GM23338 (cell line): ENCODE data around the gene RMND5B. TPM values are rescaled to one million over a fixed set of nuclear protein-coding genes. Genes with fewer than 3 reads are reported as not detected.
A peak's percentile ranks its signal among the peaks of the same experiment; 100 is the strongest.

Experiments used
- ATAC-seq: fragments of 200-7000 bp; cut with Tn5 transposase; 3 replicates; pipeline ENCODE4 v1.9.1; 2020
- DNase-seq: peaks from one replicate; pipeline ENCODE4 v3.0.0-alpha.2; 2015; ENCODE audit warnings: low spot score
- H2AFZ ChIP-seq: fragments of 200-600 bp; sonication (generic); 2 replicates; pipeline ENCODE4 v1.8.0; 2016; ENCODE audit warnings: antibody characterized with exemption, mild to moderate bottlenecking, moderate library complexity
- H3F3A ChIP-seq: fragments of 200-600 bp; sonication (generic); replicated peaks from 2 replicates; pipeline ENCODE4 v1.8.0; 2017; ENCODE audit warnings: antibody characterized with exemption, mixed run types, low read depth
- H3K27ac ChIP-seq: fragments of 200-600 bp; sonication (generic); 2 replicates; pipeline ENCODE4 v1.6.1; 2016; ENCODE audit warnings: low read depth
- H3K27me3 ChIP-seq: fragments of 200-600 bp; sonication (generic); 2 replicates; pipeline ENCODE4 v1.8.0; 2016; ENCODE audit warnings: mild to moderate bottlenecking, mixed run types, moderate library complexity; ENCODE audit not compliant: insufficient read depth
- H3K36me3 ChIP-seq: fragments of 200-600 bp; sonication (generic); 2 replicates; pipeline ENCODE4 v1.8.0; 2016; ENCODE audit warnings: mild to moderate bottlenecking; ENCODE audit not compliant: insufficient read depth
- H3K4me1 ChIP-seq: fragments of 200-600 bp; sonication (generic); 2 replicates; pipeline ENCODE4 v1.8.0; 2016; ENCODE audit warnings: mild to moderate bottlenecking, moderate library complexity; ENCODE audit not compliant: insufficient read depth
- H3K4me2 ChIP-seq: fragments of 200-600 bp; sonication (generic); 2 replicates; pipeline ENCODE4 v1.7.1; 2017; ENCODE audit warnings: mixed run types
- H3K4me3 ChIP-seq: fragments of 200-600 bp; sonication (generic); 2 replicates; pipeline ENCODE4 v1.6.1; 2016; ENCODE audit warnings: mixed run types
- H3K79me2 ChIP-seq: fragments of 200-600 bp; sonication (generic); replicated peaks from 2 replicates; pipeline ENCODE4 v1.8.0; 2017; ENCODE audit warnings: mild to moderate bottlenecking; ENCODE audit not compliant: insufficient read depth
- H3K9me2 ChIP-seq: fragments of 200-600 bp; sonication (generic); 2 replicates; pipeline ENCODE4 v1.8.0; 2017; ENCODE audit not compliant: insufficient read depth
- H4K20me1 ChIP-seq: fragments of 200-600 bp; sonication (generic); replicated peaks from 2 replicates; pipeline ENCODE4 v1.8.0; 2017; ENCODE audit warnings: mild to moderate bottlenecking; ENCODE audit not compliant: insufficient read depth
- H3K27ac Mint-ChIP-seq: 2 replicates; pipeline ENCODE4 v1.8.0; 2020; ENCODE audit warnings: inconsistent platforms, mild to moderate bottlenecking, moderate library complexity, mixed read lengths
- H3K27me3 Mint-ChIP-seq: 3 replicates; pipeline ENCODE4 v1.8.0; 2022; ENCODE audit warnings: low read depth, mild to moderate bottlenecking, moderate library complexity, mixed read lengths, inconsistent platforms; ENCODE audit not compliant: insufficient read depth, poor library complexity
- H3K36me3 Mint-ChIP-seq: 3 replicates; pipeline ENCODE4 v1.8.0; 2021; ENCODE audit warnings: low read depth, mild to moderate bottlenecking, inconsistent platforms, moderate library complexity, mixed read lengths
- H3K4me1 Mint-ChIP-seq: 3 replicates; pipeline ENCODE4 v1.8.0; 2020; ENCODE audit warnings: mild to moderate bottlenecking, inconsistent platforms, mixed read lengths
- H3K4me3 Mint-ChIP-seq: 3 replicates; pipeline ENCODE4 v1.8.0; 2021; ENCODE audit warnings: moderate library complexity, mild to moderate bottlenecking, inconsistent platforms, mixed read lengths
- H3K9me3 Mint-ChIP-seq: 3 replicates; pipeline ENCODE4 v1.8.0; 2020; ENCODE audit warnings: moderate library complexity, mild to moderate bottlenecking, inconsistent platforms, mixed read lengths
- CTCF ChIP-seq, 2 experiments: fragments of 200-600 bp in 1 of 2; sonication (generic) in 1 of 2; conservative IDR thresholded peaks; 2 replicates each; pipeline versions ENCODE4 v1.5.1 to v1.6.1; 2016 to 2017; ENCODE audit warnings: antibody characterized with exemption in 2 of 2, low read depth in 2 of 2, mild to moderate bottlenecking in 2 of 2, moderate library complexity in 1 of 2
- EZH2 ChIP-seq: fragments of 200-600 bp; sonication (generic); IDR thresholded peaks from one replicate; pipeline ENCODE4 v1.8.0; 2017; ENCODE audit warnings: antibody characterized with exemption, mild to moderate bottlenecking, low read depth; ENCODE audit not compliant: unreplicated experiment
- EZH2phosphoT487 ChIP-seq: fragments of 200-600 bp; sonication (generic); IDR thresholded peaks from one replicate; pipeline ENCODE4 v1.8.1; 2018; ENCODE audit warnings: antibody characterized with exemption; ENCODE audit not compliant: unreplicated experiment
- NANOG ChIP-seq: IDR thresholded peaks from 2 replicates; pipeline ENCODE4 v1.6.1; 2016; ENCODE audit warnings: antibody characterized with exemption, borderline replicate concordance
- POLR2AphosphoS5 ChIP-seq: IDR thresholded peaks from 2 replicates; pipeline ENCODE4 v1.6.1; 2016; ENCODE audit warnings: antibody characterized with exemption, low read depth
- REST ChIP-seq: IDR thresholded peaks from one replicate; pipeline ENCODE4 v1.6.1; 2018; ENCODE audit warnings: antibody characterized with exemption; ENCODE audit not compliant: unreplicated experiment
- STAT1 ChIP-seq: IDR thresholded peaks from one replicate; pipeline ENCODE4 v1.6.1; 2016; ENCODE audit warnings: antibody characterized with exemption; ENCODE audit not compliant: unreplicated experiment
- ZNF114 ChIP-seq: fragments of 250-450 bp; sonication (Bioruptor Pico); IDR thresholded peaks from 2 replicates; pipeline ENCODE4 v1.5.0; 2020; ENCODE audit warnings: mild to moderate bottlenecking, moderate library complexity
- ZNF331 ChIP-seq: fragments of 250-450 bp; sonication (Bioruptor Pico); IDR thresholded peaks from 2 replicates; pipeline ENCODE4 v1.5.0; 2020; ENCODE audit warnings: low read depth, mild to moderate bottlenecking, moderate library complexity
- polyA plus RNA-seq: library from polyadenylated mRNA; unstranded; fragments of >200 nt; fragmentation: Nextera tagmentation; extraction: Ambion mirVana; gene quantifications from 2 replicates; pipeline ENCODE4 v1.2.1, GENCODE V29; 2016
- total RNA-seq: library from RNA; depleted of rRNA; stranded (reverse); fragments of >200 nt; shearing (Covaris generic); gene quantifications from 2 replicates; pipeline ENCODE4 v1.2.3, GENCODE V29; 2014

The RMND5B gene
- total and polyA plus RNA-seq, 2 experiments from 2014 or later: 47.5 to 101 TPM

- TF ChIP-seq CTCF (conservative IDR thresholded peaks at IDR 0.05; ENCODE audit: low read depth in 2 of 2) (no peak), POLR2AphosphoS5 (no peak), REST (no peak), STAT1 (no peak), ZNF331 (no peak), ZNF114 (CRISPR knock-in tag) (no peak)
Observed at GRCh38 chr5:178136990-178137389, 6.2 kb downstream of the RMND5B start (continued).

- peaks cover 42% of the 10 kb centered on the region for H3K79me2 ChIP-seq
- peak; percentile 36; the same call in 1 of the 2 replicates for TF ChIP-seq POLR2AphosphoS5
- no peak for TF ChIP-seq EZH2phosphoT487
- H3F3A ChIP-seq: peaks cover 21% of the 10 kb centered on the region; the same call in 1 of the 2 replicates
- peaks cover 6% of the 10 kb centered on the region for H3K27me3 Mint-ChIP-seq
- no peak overlapping the region for H2AFZ ChIP-seq
- ATAC-seq (no peak), DNase-seq (no peak)
- peaks cover 20% of the 10 kb centered on the region; the same call in 1 of the 2 replicates for H4K20me1 ChIP-seq
- H3K27me3 ChIP-seq: no peaks in the 10 kb centered on the region
- H3K9me3 Mint-ChIP-seq: no peaks in the 10 kb centered on the region
- H3K4me3 Mint-ChIP-seq: no peak overlapping the region
- no peaks in the 10 kb centered on the region for H3K4me1 ChIP-seq
- H3K4me2 ChIP-seq: no peak overlapping the region
- H3K27ac ChIP-seq: no peak overlapping the region
- no peak overlapping the region for H3K4me3 ChIP-seq
- H3K4me1 Mint-ChIP-seq: peaks cover 24% of the 10 kb centered on the region
- H3K36me3 Mint-ChIP-seq: peaks cover 94% of the 10 kb centered on the region
- H3K27ac Mint-ChIP-seq: no peak overlapping the region
- H3K36me3 ChIP-seq: peaks cover 52% of the 10 kb centered on the region
- H3K9me2 ChIP-seq: no peaks in the 10 kb centered on the region
Observed at GRCh38 chr5:178137991-178138390, 7.2 kb downstream of the RMND5B start.

GRCh38 chr5:178141550-178141949, 10.7 kb downstream of the RMND5B start:
- H2AFZ ChIP-seq: no peak overlapping the region
- H3K36me3 Mint-ChIP-seq: peaks cover 93% of the 10 kb centered on the region
- no peaks in the 10 kb centered on the region for H3K9me3 Mint-ChIP-seq
- TF ChIP-seq CTCF (conservative IDR thresholded peaks at IDR 0.05; ENCODE audit: low read depth in 2 of 2) (no peak), POLR2AphosphoS5 (no peak), EZH2 (no peak), ZNF331 (no peak), NANOG (no peak), ZNF114 (CRISPR knock-in tag) (no peak)

More at GRCh38 chr5:178141550-178141949, 10.7 kb downstream of the RMND5B start:
- Histone ChIP-seq H3K4me3 (no peak overlapping the region), H3K4me1 (no peaks in the 10 kb centered on the region), H3K9me2 (no peaks in the 10 kb centered on the region), H3K79me2 (peaks cover 7% of the 10 kb centered on the region), H3K27me3 (no peaks in the 10 kb centered on the region), H3K4me2 (no peak overlapping the region), H3F3A (peaks cover 29% of the 10 kb centered on the region), H3K36me3 (peaks cover 66% of the 10 kb centered on the region), H4K20me1 (peaks cover 17% of the 10 kb centered on the region; the same call in 1 of the 2 replicates), H3K27ac (0 out of 2 replicates have a peak overlapping the region, but pooled peaks have one; percentile 50)
- ATAC-seq (no peak), DNase-seq (no peak)
- H3K4me3 Mint-ChIP-seq: no peak overlapping the region
- peaks cover 6% of the 10 kb centered on the region for H3K27me3 Mint-ChIP-seq
- peaks cover 7% of the 10 kb centered on the region for H3K4me1 Mint-ChIP-seq
- peak overlapping the region; percentile 43; the same call in 1 of the 2 replicates for H3K27ac Mint-ChIP-seq
